HUES6 (cell line): ENCODE results near the gene TIMM44.
"Not testable (repeated sequence)": the region's sequence is repeated elsewhere in the genome, so short reads cannot be mapped to it uniquely, and the experiment has no call there.

Experiments used
- H3K27ac ChIP-seq: 2 replicates; pipeline ENCODE4 v1.7.0; 2013; ENCODE audit warnings: low read depth, mild to moderate bottlenecking, low read length, inconsistent platforms
- H3K27me3 ChIP-seq: 2 replicates; pipeline ENCODE4 v1.6.1; 2013; ENCODE audit warnings: low read length; ENCODE audit not compliant: control insufficient read depth, insufficient read depth
- H3K36me3 ChIP-seq: 2 replicates; pipeline ENCODE4 v1.6.1; 2013; ENCODE audit warnings: low read length; ENCODE audit not compliant: control insufficient read depth, insufficient read depth
- H3K4me1 ChIP-seq: 2 replicates; pipeline ENCODE4 v1.6.1; 2013; ENCODE audit warnings: low read length; ENCODE audit not compliant: control insufficient read depth, insufficient read depth
- H3K4me3 ChIP-seq: 2 replicates; pipeline ENCODE4 v1.5.1; 2013; ENCODE audit warnings: low read depth, low read length
- H3K9ac ChIP-seq: one replicate; pipeline ENCODE4 v1.6.1; 2013; ENCODE audit warnings: mild to moderate bottlenecking, low read length
- H3K9me3 ChIP-seq: 2 replicates; pipeline ENCODE4 v1.6.1; 2013; ENCODE audit warnings: low read depth, low read length; ENCODE audit not compliant: control insufficient read depth, insufficient read depth

Gene TIMM44

DNA sequence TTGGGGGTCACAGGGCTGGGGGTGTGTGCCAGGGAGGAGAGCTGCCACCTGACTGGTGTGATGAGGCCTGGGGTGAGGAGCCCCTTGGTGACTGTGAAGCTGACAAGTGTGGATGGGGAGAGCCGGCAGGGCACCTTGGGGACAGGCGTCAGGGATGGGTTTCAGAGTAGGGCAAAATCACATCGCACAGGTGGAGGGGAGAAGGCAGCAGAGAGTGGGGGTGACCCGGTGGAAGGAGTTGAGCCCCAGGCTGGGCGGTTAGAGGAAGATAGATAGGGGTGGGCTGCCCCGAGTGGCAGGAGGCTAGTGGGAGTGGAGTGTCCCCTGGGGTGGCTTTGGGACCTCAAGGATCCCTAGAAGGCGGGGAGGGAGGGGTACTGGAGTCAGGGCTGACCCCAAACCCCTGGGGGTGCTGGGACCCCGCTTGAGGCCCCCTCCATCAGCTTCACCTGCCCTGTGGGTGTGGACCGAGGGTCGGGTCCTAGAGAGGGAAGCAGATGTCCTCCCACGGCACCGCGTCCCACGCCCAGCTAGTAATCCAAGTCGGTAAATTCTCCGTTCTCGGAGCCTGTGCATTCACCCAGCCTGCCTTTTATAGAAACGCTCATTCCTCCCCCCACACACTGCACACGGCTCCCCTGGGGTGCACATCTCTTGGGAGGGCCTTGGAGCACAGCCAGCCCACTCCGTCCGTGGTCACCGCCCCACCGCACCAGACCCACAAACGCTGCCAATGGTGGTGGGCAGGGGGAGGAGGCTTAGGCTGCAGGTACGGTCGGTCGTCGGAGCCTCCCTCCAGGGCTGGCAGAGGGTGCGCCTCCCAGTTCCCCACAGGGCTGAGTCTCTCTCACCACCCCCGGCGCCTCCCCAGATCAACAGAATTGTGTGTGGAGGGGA is 19.9 kb downstream of the TIMM44 start:
- Histone ChIP-seq H3K4me3 (no peak overlapping the region), H3K9me3 (no peaks in the 10 kb centered on the region), H3K27me3 (peaks cover 6% of the 10 kb centered on the region), H3K9ac (no peak overlapping the region), H3K27ac (no peak overlapping the region), H3K36me3 (peaks cover 5% of the 10 kb centered on the region), H3K4me1 (peaks cover 13% of the 10 kb centered on the region; the same call in 1 of the 2 replicates)

DNA sequence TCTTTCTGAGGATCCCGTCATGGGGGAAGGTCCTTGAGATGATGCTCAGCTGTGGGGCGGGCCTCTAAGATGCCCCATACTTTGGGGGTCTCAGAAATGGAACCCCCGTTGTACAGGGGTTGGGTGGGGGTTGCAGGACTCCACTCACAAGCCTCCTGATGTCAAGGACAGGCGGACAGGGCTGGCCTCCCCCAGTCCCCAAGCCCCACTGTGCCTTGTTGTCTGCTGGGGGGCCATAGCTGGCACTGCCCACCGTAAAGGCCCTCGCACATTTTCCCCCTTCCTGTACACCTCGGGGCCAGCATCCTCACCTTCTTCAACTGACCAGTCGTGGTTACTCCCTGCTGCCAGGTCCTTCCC is 20.6 kb downstream of the TIMM44 start:
- H3K9ac ChIP-seq: no peak overlapping the region
- peaks cover 13% of the 10 kb centered on the region; the same call in 1 of the 2 replicates for H3K4me1 ChIP-seq
- peaks cover 5% of the 10 kb centered on the region for H3K36me3 ChIP-seq
- no peaks in the 10 kb centered on the region for H3K9me3 ChIP-seq
- no peak overlapping the region for H3K27ac ChIP-seq
- peaks cover 13% of the 10 kb centered on the region for H3K27me3 ChIP-seq
- H3K4me3 ChIP-seq: no peak overlapping the region

- no peak overlapping the region for H3K27ac ChIP-seq
Observed at GRCh38 chr19:7921967-7922835, 21.3 kb downstream of the TIMM44 start.

DNA sequence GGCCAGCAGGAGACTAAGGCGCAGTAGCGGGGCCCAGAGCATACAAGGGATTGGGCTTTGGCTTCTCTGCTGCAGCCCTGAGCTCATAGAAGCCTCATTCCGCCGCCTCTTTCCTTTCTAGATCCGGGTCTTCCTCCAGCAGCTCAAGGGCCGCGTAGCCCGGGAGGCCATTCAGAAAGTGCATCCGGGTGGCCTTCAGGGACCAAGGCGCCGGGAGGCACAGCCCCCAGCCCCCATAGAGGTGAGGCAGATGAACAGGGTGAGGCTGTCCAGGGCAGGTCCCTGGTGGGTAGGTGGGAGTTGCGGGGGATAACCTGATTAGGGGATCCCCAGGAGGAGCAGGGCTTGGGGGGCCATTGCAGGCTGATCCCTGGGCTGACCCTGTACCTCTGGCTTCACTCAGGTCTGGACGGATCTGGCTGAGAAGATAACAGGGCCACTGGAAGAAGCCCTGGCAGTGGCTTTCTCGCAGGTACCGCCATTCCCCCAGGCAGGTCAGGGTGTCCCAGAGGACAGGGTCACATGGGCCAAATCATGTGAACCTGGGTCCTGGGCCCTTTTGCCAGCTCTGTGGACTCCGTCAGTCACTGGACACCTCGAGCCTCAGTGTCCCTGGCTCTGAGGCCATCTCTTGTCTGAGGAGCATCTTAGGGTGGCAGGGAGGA is 22.0 kb downstream of the TIMM44 start:
- peak overlapping the region; percentile 61 for H3K4me3 ChIP-seq
- H3K27ac ChIP-seq: no peak overlapping the region
- H3K9ac ChIP-seq: peak overlapping the region; percentile 1
- H3K27me3 ChIP-seq: peaks cover 27% of the 10 kb centered on the region
- H3K9me3 ChIP-seq: no peaks in the 10 kb centered on the region
- H3K4me1 ChIP-seq: peaks cover 19% of the 10 kb centered on the region; the same call in 1 of the 2 replicates
- peaks cover 5% of the 10 kb centered on the region for H3K36me3 ChIP-seq

More at GRCh38 chr19:7921967-7922835, 21.3 kb downstream of the TIMM44 start:
- no peak overlapping the region for H3K9ac ChIP-seq
- H3K27me3 ChIP-seq: peaks cover 20% of the 10 kb centered on the region
- no peak overlapping the region for H3K4me3 ChIP-seq
- peaks cover 16% of the 10 kb centered on the region; the same call in 1 of the 2 replicates for H3K4me1 ChIP-seq
- H3K36me3 ChIP-seq: peaks cover 5% of the 10 kb centered on the region
- no peaks in the 10 kb centered on the region for H3K9me3 ChIP-seq

GRCh38 chr19:7920519-7921301 is 22.8 kb downstream of the TIMM44 start:
- Histone ChIP-seq H3K4me3 (peak overlapping the region; percentile 88), H3K27ac (no peak overlapping the region), H3K36me3 (peaks cover 5% of the 10 kb centered on the region), H3K4me1 (peaks cover 19% of the 10 kb centered on the region; the same call in 1 of the 2 replicates), H3K9me3 (no peaks in the 10 kb centered on the region), H3K9ac (peak overlapping the region; percentile 59), H3K27me3 (peaks cover 34% of the 10 kb centered on the region)

- H3K4me3 ChIP-seq: peak within 1 kb of the TSS; percentile 88
- H3K27me3 ChIP-seq: peaks cover 42% of the 10 kb centered on the region
- peaks cover 19% of the 10 kb centered on the region; the same call in 1 of the 2 replicates for H3K4me1 ChIP-seq
- H3K9me3 ChIP-seq: no peaks in the 10 kb centered on the region
- H3K27ac ChIP-seq: no peak within 1 kb of the TSS
- H3K9ac ChIP-seq: peak within 1 kb of the TSS; percentile 59
- peaks cover 5% of the 10 kb centered on the region for H3K36me3 ChIP-seq
Observed at GRCh38 chr19:7919610-7920518, 23.6 kb downstream of the TIMM44 start, which contains the start of gene SNAPC2. SNAPC2 (plus strand) TSS chr19:7920338; CDS start chr19:7920367, 29 bp downstream.

DNA sequence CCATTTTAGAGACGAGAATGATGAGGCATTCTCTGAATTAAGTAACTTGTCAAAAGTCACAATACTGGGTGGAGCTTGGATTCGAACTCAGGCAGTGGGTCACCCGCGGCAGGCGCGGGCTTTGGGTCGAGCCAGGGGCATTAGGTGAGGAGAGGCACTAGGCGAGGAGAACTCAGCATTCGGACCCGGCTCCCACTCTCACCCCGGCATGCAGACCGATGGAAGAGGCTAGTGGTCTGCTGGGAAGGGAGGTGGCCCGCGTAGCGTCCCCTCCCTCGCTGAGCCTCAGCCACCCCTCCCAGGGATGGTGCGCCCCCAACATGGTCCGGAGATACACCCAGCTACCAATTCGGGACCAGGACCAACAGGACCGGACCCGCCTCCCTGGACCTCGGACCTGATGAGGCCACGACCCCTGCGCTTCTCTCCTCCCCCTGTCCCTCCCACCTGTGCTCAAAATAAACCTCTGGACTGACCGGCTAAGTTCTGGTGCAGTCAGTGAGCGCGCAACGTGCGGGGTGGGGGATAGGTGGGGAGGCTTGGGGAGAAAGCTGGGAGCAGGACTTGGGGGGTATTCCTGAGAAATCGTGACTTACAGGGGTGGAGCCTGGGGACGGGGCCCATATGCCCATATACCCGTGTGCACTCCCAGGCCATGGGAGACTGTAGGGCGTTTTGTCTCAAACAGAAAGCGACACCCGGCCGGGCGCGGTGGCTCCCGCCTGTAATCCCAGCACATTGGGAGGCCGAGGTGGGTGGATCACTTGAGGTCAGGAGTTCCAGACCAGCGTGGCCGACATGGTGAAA is 24.6 kb downstream of the TIMM44 start:
- no peak overlapping the region for H3K27ac ChIP-seq
- H3K4me1 ChIP-seq: peaks cover 16% of the 10 kb centered on the region; the same call in 1 of the 2 replicates
- no peaks in the 10 kb centered on the region for H3K9me3 ChIP-seq
- peaks cover 48% of the 10 kb centered on the region for H3K27me3 ChIP-seq
- H3K36me3 ChIP-seq: peaks cover 5% of the 10 kb centered on the region
- H3K9ac ChIP-seq: no peak overlapping the region
- peak overlapping the region; percentile 65; the same call in 1 of the 2 replicates for H3K4me3 ChIP-seq

GRCh38 chr19:7918062-7918614 is 25.3 kb downstream of the TIMM44 start:
- Histone ChIP-seq H3K27me3 (peaks cover 48% of the 10 kb centered on the region), H3K4me1 (peaks cover 16% of the 10 kb centered on the region; the same call in 1 of the 2 replicates), H3K4me3 (peak overlapping the region; percentile 65)
- H3K27ac ChIP-seq, H3K9me3 ChIP-seq, H3K36me3 ChIP-seq, H3K9ac ChIP-seq: not testable (repeated sequence)
